Stimulated activated CD4-positive, alpha-beta T cell treated with anti-CD3 and anti-CD28 coated beads, Interleukin-4, amount 100 ng/mL, for 24 hours (primary cell): ENCODE data around the gene ADGRG2.
"Not testable (repeated sequence)": the region's sequence is repeated elsewhere in the genome, so short reads cannot be mapped to it uniquely, and the experiment has no call there.

Experiments
- DNase-seq: peaks from one replicate; pipeline ENCODE4 v3.0.0-alpha.2; 2020

The ADGRG2 gene

DNA sequence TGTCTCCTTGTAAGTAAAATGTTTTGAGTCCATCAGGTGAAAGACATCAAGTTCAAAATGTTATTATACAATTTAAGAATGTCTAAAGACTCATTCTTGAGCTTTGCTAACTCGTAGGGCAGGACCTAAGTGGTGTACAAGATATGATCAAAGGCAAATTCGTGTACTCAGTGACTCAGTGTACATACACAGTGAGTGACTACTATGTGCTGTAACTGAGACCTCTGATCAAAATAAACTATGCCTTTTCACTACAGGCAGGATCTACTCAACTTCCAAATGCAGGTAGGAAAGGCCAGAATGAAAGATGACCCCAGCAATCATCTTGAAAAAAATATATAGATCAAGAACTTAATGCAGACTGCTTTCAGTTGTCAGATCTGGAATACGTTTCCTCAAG, 49.9 kb downstream of the ADGRG2 start:
- DNase-seq: no peak

DNA sequence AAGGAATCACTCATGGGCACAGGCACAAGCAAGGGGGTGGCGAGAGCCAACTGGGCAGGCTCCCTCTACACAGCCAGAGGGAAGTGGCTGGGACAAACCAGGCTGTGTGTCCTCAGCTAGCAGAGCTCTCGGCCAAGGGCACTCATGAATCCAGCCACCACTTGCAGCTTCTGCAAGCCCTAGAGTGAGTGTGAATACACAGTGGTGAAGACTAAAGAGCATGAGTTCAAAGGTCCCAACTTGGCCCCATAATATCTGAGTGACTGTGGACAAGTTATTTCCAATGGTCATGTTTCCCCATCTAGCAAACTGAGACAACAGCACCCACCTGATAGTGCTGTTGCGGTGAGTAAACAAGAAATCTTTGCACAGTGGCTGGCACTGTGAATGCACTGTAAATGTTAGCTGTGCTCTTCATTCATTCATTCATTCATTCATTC, 51.7 kb downstream of the ADGRG2 start:
- DNase-seq: no peak

- not testable (repeated sequence) for DNase-seq
Observed at GRCh38 chrX:19066987-19067386, 55.3 kb downstream of the ADGRG2 start.

DNA sequence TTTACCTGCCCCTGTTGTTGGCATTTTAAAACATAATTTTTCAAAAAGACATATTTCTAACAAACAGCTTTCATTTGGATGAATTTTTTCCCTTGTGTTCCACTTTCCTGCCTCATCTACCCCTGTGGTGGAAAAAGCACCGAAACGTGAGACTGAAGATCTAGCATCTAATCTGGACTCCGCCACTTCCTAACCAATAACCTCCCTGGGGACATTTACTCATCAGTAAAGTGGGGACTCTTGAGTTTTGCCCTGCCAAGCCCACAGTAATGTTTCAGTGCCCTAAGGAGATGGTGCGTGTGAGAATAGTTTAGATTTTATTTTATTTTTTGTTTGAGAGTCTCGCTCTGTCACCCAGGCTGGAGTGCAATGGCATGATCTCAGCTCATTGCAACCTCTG, 56.7 kb downstream of the ADGRG2 start:
- DNase-seq: no peak

- DNase-seq: no peak
Observed at GRCh38 chrX:19064175-19064574, 58.1 kb downstream of the ADGRG2 start.

DNA sequence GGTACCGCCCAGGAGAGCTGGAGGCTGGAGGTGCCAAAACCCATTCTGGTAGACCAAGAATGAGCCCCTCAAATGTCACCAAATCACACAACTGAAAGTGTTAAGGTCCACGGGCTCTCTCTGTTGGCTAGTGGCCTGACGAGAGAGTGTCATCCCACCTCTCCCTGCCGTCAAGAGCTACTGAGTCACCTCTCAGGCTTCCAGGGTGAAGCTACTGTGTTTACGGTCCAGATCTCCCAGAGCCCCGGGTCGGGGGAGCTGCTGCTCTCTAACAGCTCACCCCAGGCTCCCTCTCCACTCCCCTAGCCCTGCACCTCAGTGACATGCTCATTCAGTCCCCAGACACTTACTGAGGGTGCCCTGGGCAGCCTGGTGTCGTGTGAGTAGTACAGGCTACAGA, 59.2 kb downstream of the ADGRG2 start:
- DNase-seq: no peak

DNA sequence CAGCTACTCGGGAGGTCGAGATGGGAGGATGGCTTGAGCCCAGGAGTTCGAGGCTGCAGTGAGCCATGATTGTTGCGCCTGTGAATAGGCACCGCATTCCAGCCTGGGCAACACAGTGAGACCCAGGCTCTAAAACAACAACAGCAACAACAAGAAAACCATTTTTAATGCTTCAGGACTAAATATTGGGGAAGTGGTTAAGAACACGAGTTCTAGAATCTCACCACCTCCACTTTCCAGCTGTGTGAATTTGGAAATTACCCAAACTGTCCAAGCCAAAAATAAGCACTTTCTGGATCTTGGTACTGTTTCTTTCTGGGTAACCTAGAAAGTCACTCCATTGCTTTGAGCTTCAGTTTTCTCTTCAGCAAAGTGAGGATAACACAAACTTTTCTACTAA, 63.2 kb downstream of the ADGRG2 start:
- no peak for DNase-seq

GRCh38 chrX:19057856-19058255, 64.4 kb downstream of the ADGRG2 start:
- DNase-seq: no peak

- no peak for DNase-seq
Observed at GRCh38 chrX:19049110-19049509, 73.2 kb downstream of the ADGRG2 start.

GRCh38 chrX:19046343-19047215, 75.7 kb downstream of the ADGRG2 start:
- no peak for DNase-seq

GRCh38 chrX:19040373-19040772, 81.9 kb downstream of the ADGRG2 start:
- no peak for DNase-seq

- no peak for DNase-seq
Observed at GRCh38 chrX:19034025-19034424, 88.2 kb downstream of the ADGRG2 start.

DNA sequence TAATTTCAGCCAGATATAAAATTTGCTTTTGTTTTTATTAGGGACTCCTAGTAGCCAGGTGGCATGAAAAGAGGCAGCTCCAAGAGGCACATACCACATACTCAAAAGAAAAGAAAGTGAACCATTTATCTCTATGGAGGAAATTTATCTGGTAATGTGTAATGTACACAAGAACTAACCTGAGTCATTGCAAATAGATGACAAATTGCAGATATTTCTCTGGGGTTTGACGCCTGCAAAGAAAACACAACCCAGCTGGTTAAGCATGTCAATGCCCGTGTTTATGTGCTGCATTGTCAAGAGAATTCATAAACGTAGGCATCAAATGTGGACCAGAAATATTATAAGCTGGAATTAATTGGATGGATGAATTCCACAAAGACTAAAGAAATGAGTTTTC, 91.5 kb downstream of the ADGRG2 start:
- DNase-seq: no peak

DNA sequence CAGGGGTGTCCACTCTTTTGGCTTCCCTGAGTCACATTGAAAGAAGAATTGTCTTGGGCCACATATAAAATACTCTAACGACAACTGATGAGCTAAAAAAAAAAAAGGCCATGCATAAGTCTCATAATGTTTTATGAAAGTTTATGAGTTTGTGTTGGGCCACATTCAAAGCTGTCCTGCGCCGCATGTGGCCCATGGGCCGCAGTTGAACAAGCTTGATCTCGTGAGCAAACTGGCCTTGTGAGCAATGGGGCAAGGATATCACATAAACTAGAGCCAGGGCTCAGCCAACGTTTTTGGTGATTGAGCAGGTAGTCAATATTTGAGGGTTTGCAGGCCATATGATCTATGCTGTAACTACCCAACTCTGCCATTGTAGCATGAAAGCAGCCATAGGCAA, 93.7 kb downstream of the ADGRG2 start:
- no peak for DNase-seq

- no peak for DNase-seq
Observed at GRCh38 chrX:19024366-19024765, 97.9 kb downstream of the ADGRG2 start.

- no peak for DNase-seq
Observed at GRCh38 chrX:19019996-19020395, 102.3 kb downstream of the ADGRG2 start.

GRCh38 chrX:19017271-19017670, 105.0 kb downstream of the ADGRG2 start:
- DNase-seq: no peak

DNA sequence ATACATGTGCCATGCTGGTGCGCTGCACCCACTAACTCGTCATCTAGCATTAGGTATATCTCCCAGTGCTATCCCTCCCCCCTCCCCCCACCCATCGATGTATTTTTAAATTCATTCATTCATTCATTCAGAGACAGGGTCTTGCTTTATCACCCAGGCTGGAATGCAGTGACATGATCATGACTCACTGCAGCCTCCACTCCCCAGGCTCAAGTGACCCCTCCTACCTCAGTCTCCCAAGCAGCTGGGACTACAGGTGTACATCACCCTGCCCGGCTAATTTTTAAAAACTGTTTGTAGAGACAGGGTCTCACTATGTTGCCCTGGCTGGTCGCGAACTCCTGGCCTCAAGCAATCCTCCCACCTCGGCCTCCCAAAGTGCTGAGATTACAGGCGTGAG, 105.7 kb downstream of the ADGRG2 start:
- not testable (repeated sequence) for DNase-seq

DNA sequence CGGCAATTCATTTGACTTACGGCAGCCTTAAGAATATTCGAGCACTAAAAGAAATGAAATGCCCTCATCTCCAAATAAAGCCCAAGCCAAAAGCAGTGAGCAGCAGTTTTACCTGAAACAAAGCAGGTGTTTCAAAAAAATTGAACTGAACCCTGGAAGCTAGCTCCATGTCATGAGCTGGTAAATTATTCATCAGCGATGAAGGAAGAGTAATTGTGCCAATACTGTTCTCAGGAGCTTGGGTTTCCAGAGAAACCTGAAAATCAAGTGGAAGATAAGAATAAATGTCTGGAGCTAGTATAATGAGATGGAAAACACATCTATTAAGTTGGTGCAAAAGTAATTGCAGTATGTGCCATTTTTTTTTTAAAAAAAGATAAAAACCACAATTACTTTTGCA, 114.4 kb downstream of the ADGRG2 start:
- no peak for DNase-seq

- DNase-seq: no peak
Observed at GRCh38 chrX:19007011-19007410, 115.3 kb downstream of the ADGRG2 start.

GRCh38 chrX:19005909-19006308, 116.4 kb downstream of the ADGRG2 start:
- DNase-seq: no peak

GRCh38 chrX:19003756-19004155, 118.5 kb downstream of the ADGRG2 start:
- no peak for DNase-seq

GRCh38 chrX:18998653-18999052, 123.6 kb downstream of the ADGRG2 start:
- no peak for DNase-seq

- DNase-seq: no peak
Observed at GRCh38 chrX:18997916-18998315, 124.4 kb downstream of the ADGRG2 start.

- DNase-seq: no peak
Observed at GRCh38 chrX:18996536-18996935, 125.7 kb downstream of the ADGRG2 start.
